SK-MEL-5 (cell line): ENCODE results near the gene KCNK18. TPM values are rescaled to one million over a fixed set of nuclear protein-coding genes. Genes with fewer than 3 reads are reported as not detected.
"Not testable (repeated sequence)": the region's sequence is repeated elsewhere in the genome, so short reads cannot be mapped to it uniquely, and the experiment has no call there.

Experiments
- DNase-seq: peaks from one replicate; pipeline ENCODE4 v3.0.0-alpha.2; 2016; ENCODE audit warnings: low read depth, low spot score
- in situ Hi-C: cut with HindIII; loops from 2 replicates; pipeline ENCODE4 v1.10.0; 2016; ENCODE audit warnings: low sequenced_read_pairs, high pct_unique_total_duplicates, low pct_unique_long_range_greater_than_20kb
- total RNA-seq: library from RNA; depleted of rRNA; stranded (reverse); fragments of >200 nt; shearing (Covaris generic); gene quantifications from 2 replicates; pipeline ENCODE4 v1.2.3, GENCODE V29; 2014

KCNK18 gene
- total RNA-seq, 1 experiment from 2014 or later, result not detected

GRCh38 chr10:117167789-117168674, 29.3 kb upstream of the KCNK18 start:
- DNase-seq, result peak; percentile 26
- in situ Hi-C loops, result no loop called here

GRCh38 chr10:117168729-117169128, 28.6 kb upstream of the KCNK18 start:
- in situ Hi-C loops, result no loop called here
- DNase-seq, result no peak

- no peak for DNase-seq
- in situ Hi-C loops, result no loop called here
These were observed 27.8 kb upstream of the KCNK18 start for GRCh38 chr10:117169480-117169879.

GRCh38 chr10:117170244-117170643, 27.0 kb upstream of the KCNK18 start:
- in situ Hi-C loops, result no loop called here
- DNase-seq, result peak; percentile 23

GRCh38 chr10:117174439-117175214, 22.7 kb upstream of the KCNK18 start:
- DNase-seq, result peak; percentile 83
- in situ Hi-C loops, result loop anchor here (25.0 kb wide), 1 partner anchor 487 kb away; no protein-coding TSS in a partner anchor

- DNase-seq, result peak; percentile 14
- in situ Hi-C loops, result loop anchor here (25.0 kb wide), 1 partner anchor 488 kb away; no protein-coding TSS in a partner anchor
These were observed 21.9 kb upstream of the KCNK18 start for GRCh38 chr10:117175215-117175900.

- in situ Hi-C loops, result loop anchor here (25.0 kb wide), 1 partner anchor 489 kb away; no protein-coding TSS in a partner anchor
- DNase-seq, result peak; percentile 71
These were observed 21.3 kb upstream of the KCNK18 start for GRCh38 chr10:117175901-117176534.

- DNase-seq, result no peak
- in situ Hi-C loops, result loop anchor here (25.0 kb wide), 1 partner anchor 491 kb away; no protein-coding TSS in a partner anchor
These were observed 19.1 kb upstream of the KCNK18 start for GRCh38 chr10:117178190-117178589.

GRCh38 chr10:117184296-117184695, 13.0 kb upstream of the KCNK18 start:
- DNase-seq, result no peak
- in situ Hi-C loops, result loop anchor here (25.0 kb wide), 1 partner anchor 497 kb away; no protein-coding TSS in a partner anchor

GRCh38 chr10:117184821-117185220, 12.5 kb upstream of the KCNK18 start:
- in situ Hi-C loops, result loop anchor here (25.0 kb wide), 1 partner anchor 498 kb away; no protein-coding TSS in a partner anchor

GRCh38 chr10:117185817-117186216, 11.5 kb upstream of the KCNK18 start:
- not testable (repeated sequence) for DNase-seq
- in situ Hi-C loops, result loop anchor here (25.0 kb wide), 1 partner anchor 499 kb away; no protein-coding TSS in a partner anchor

More at GRCh38 chr10:117184821-117185220, 12.5 kb upstream of the KCNK18 start:
- no peak for DNase-seq

GRCh38 chr10:117186832-117187615, 10.3 kb upstream of the KCNK18 start:
- DNase-seq, result peak; percentile 36
- in situ Hi-C loops, result loop anchor here (25.0 kb wide), 1 partner anchor 500 kb away; no protein-coding TSS in a partner anchor

GRCh38 chr10:117188371-117188770, 8.9 kb upstream of the KCNK18 start:
- in situ Hi-C loops, result loop anchor here (25.0 kb wide), 1 partner anchor 501 kb away; no protein-coding TSS in a partner anchor
- no peak for DNase-seq

- DNase-seq, result no peak
- in situ Hi-C loops, result loop anchor here (25.0 kb wide), 1 partner anchor 502 kb away; no protein-coding TSS in a partner anchor
These were observed 7.7 kb upstream of the KCNK18 start for GRCh38 chr10:117189557-117189956.

- no peak for DNase-seq
- in situ Hi-C loops, result loop anchor here (25.0 kb wide), 1 partner anchor 511 kb away; no protein-coding TSS in a partner anchor
These were observed 799 bp downstream of the KCNK18 start for GRCh38 chr10:117198088-117198487.

GRCh38 chr10:117201826-117202225, 4.5 kb downstream of the KCNK18 start:
- no peak for DNase-seq
- in situ Hi-C loops, result no loop called here
